Measurements from ENCODE around the gene BEX3.
"Not testable (repeated sequence)": the region's sequence is repeated elsewhere in the genome, so short reads cannot be mapped to it uniquely, and the experiment has no call there.

Gene BEX3

GRCh38 chrX:103376118-103376978, at the start of gene BEX3:
Gene BEX3 (plus strand): TSS chrX:103376538. CDS start chrX:103377522, 984 bp downstream.
- no peak for DNase-seq

- DNase-seq, result no peak
These were observed 46.3 kb upstream of the BEX3 start, which contains the start of gene TCEAL7 for GRCh38 chrX:103329991-103330390. Gene TCEAL7 (plus strand): TSS chrX:103330239. CDS start chrX:103331404, 1,165 bp downstream.

- DNase-seq, result no peak
These were observed 45.6 kb upstream of the BEX3 start for GRCh38 chrX:103330681-103331288.

GRCh38 chrX:103338663-103339062, 37.7 kb upstream of the BEX3 start:
- no peak for DNase-seq

GRCh38 chrX:103343105-103343504, 33.2 kb upstream of the BEX3 start:
- DNase-seq, result no peak

GRCh38 chrX:103344606-103345005, 31.7 kb upstream of the BEX3 start:
- DNase-seq, result no peak

GRCh38 chrX:103347682-103348397, 28.5 kb upstream of the BEX3 start:
- DNase-seq, result no peak

- no peak for DNase-seq
These were observed 20.1 kb upstream of the BEX3 start, which contains the start of gene TCEAL9 for GRCh38 chrX:103356130-103356798. Gene TCEAL9 (plus strand): TSS chrX:103356506. CDS start chrX:103357685, 1,179 bp downstream.

- no peak for DNase-seq
These were observed 19.5 kb upstream of the BEX3 start for GRCh38 chrX:103356858-103357257.

GRCh38 chrX:103357871-103358270, 18.5 kb upstream of the BEX3 start:
- no peak for DNase-seq

GRCh38 chrX:103359605-103360004, 16.7 kb upstream of the BEX3 start:
- DNase-seq, result not testable (repeated sequence)

- DNase-seq, result no peak
These were observed 16.2 kb upstream of the BEX3 start for GRCh38 chrX:103360092-103360491.

GRCh38 chrX:103360916-103361315, 15.4 kb upstream of the BEX3 start:
- no peak for DNase-seq

- DNase-seq, result no peak
These were observed 14.5 kb upstream of the BEX3 start for GRCh38 chrX:103361798-103362197.

GRCh38 chrX:103362474-103362873, 13.9 kb upstream of the BEX3 start:
- no peak for DNase-seq

- no peak for DNase-seq
These were observed 13.3 kb upstream of the BEX3 start for GRCh38 chrX:103363046-103363445.

- no peak for DNase-seq
These were observed 8.8 kb upstream of the BEX3 start for GRCh38 chrX:103367502-103367901.

- no peak for DNase-seq
These were observed 6.9 kb upstream of the BEX3 start for GRCh38 chrX:103369479-103369878.

GRCh38 chrX:103372886-103373285, 3.5 kb upstream of the BEX3 start:
- DNase-seq, result no peak

- DNase-seq, result no peak
These were observed 2.8 kb upstream of the BEX3 start for GRCh38 chrX:103373581-103373980.

GRCh38 chrX:103376979-103377324, 614 bp downstream of the BEX3 start:
- DNase-seq, result no peak

- no peak for DNase-seq
These were observed 2.7 kb downstream of the BEX3 start for GRCh38 chrX:103378990-103379389.

GRCh38 chrX:103382877-103383276, 6.5 kb downstream of the BEX3 start:
- no peak for DNase-seq
